ENCODE measurements around the gene FYCO1.

- TF ChIP-seq CTCF (IDR thresholded peaks at IDR 0.05; ENCODE audit: low read depth, low read length) = no peak
- TF ChIP-seq EZH2phosphoT487 (IDR thresholded peaks at IDR 0.05; ENCODE audit: low read depth) = no peak
These were observed 4.3 kb downstream of the FYCO1 start for GRCh38 chr3:45991341-45991740.
